Uterus (tissue), 4 donors: ENCODE measurements around the gene SH3PXD2A. TPM values are rescaled to one million over a fixed set of nuclear protein-coding genes. Genes with fewer than 3 reads are reported as not detected.

Source experiments
- DNase-seq, 2 donors: peaks; one replicate each; pipeline ENCODE4 v3.0.0-alpha.2; 2019 to 2020
- H3K27ac ChIP-seq, 2 donors: fragments of 200-600 bp; sonication (generic); 1 replicate in 1 of 2; 2 replicates in 1 of 2; pipeline ENCODE4 v1.5.1; 2016 to 2018
- H3K27me3 ChIP-seq, 2 donors: fragments of 200-600 bp; sonication (generic); one replicate each; pipeline ENCODE4 v1.5.1; 2018 to 2019; ENCODE audit warnings: control low read depth in 1 of 2
- H3K36me3 ChIP-seq, 2 donors: fragments of 200-600 bp; sonication (generic); one replicate each; pipeline ENCODE4 v1.5.1; 2019; ENCODE audit warnings: control low read depth in 1 of 2
- H3K4me1 ChIP-seq, 2 donors: fragments of 200-600 bp; sonication (generic); one replicate each; pipeline ENCODE4 v1.5.1; 2018 to 2019; ENCODE audit warnings: control low read depth in 1 of 2
- H3K4me3 ChIP-seq, 2 donors: fragments of 200-600 bp; sonication (generic); 1 replicate in 1 of 2; 2 replicates in 1 of 2; pipeline ENCODE4 v1.5.1; 2018 to 2019; ENCODE audit warnings: mild to moderate bottlenecking in 1 of 2
- H3K9me3 ChIP-seq, 2 donors: fragments of 200-600 bp; sonication (generic); one replicate each; pipeline ENCODE4 v1.5.1; 2019; ENCODE audit warnings: control low read depth in 1 of 2
- CTCF ChIP-seq, 4 experiments: fragments of 200-600 bp in 2 of 4; fragments of 450-650 bp in 2 of 4; sonication (generic) in 2 of 4; IDR thresholded peaks; one replicate each; pipeline ENCODE4 v1.5.1; 2016 to 2019; ENCODE audit warnings: antibody characterized with exemption in 4 of 4, mild to moderate bottlenecking in 2 of 4, moderate library complexity in 1 of 4
- POLR2A ChIP-seq, 2 donors: fragments of 450-650 bp; IDR thresholded peaks; one replicate each; pipeline ENCODE4 v1.6.1; 2016; ENCODE audit warnings: antibody characterized with exemption in 2 of 2, mild to moderate bottlenecking in 1 of 2, moderate library complexity in 1 of 2
- intact Hi-C: fragments of 100-400 bp; cut with DNase I; formaldehyde crosslinking; loops from one replicate; pipeline ENCODE4 v1.15.1; 2023; ENCODE audit warnings: low total_unique reads
- total RNA-seq, 4 donors: library from RNA; depleted of rRNA in 3 of 4; stranded (reverse); fragments of >200 nt in 3 of 4; gene quantifications; one replicate each; pipeline versions ENCODE4 v1.1.0 to v1.2.4, GENCODE V29; 2014 to 2023
- donor health status: DM: yes; HTN: yes; CAD: no.

SH3PXD2A gene
- total RNA-seq, 4 donors from 2014 or later, result 12.6 to 117 (median 46.6) TPM

GRCh38 chr10:103795634-103796270 is 59.6 kb downstream of the SH3PXD2A start:
- Histone ChIP-seq H3K9me3 (no peaks in the 10 kb centered on the region), H3K4me3 (no peak overlapping the region), H3K27me3 (no peaks in the 10 kb centered on the region), H3K36me3 (no peaks in the 10 kb centered on the region), H3K4me1 (no peaks in the 10 kb centered on the region), H3K27ac (no peak overlapping the region)
- no peak for TF ChIP-seq CTCF (IDR thresholded peaks at IDR 0.05)
- no peak for TF ChIP-seq POLR2A (IDR thresholded peaks at IDR 0.05)
- intact Hi-C loops, result no loop called here
- DNase-seq, result peak; percentile 43 to 57

- Histone ChIP-seq H3K27ac (no peak overlapping the region), H3K9me3 (no peaks in the 10 kb centered on the region), H3K4me3 (no peak overlapping the region), H3K27me3 (no peaks in the 10 kb centered on the region), H3K4me1 (no peaks in the 10 kb centered on the region), H3K36me3 (no peaks in the 10 kb centered on the region)
- intact Hi-C loops, result no loop called here
- DNase-seq, result no peak
- TF ChIP-seq POLR2A (IDR thresholded peaks at IDR 0.05), result no peak
- TF ChIP-seq CTCF (IDR thresholded peaks at IDR 0.05), result no peak
Observed at GRCh38 chr10:103794996-103795395, 60.4 kb downstream of the SH3PXD2A start.

DNA sequence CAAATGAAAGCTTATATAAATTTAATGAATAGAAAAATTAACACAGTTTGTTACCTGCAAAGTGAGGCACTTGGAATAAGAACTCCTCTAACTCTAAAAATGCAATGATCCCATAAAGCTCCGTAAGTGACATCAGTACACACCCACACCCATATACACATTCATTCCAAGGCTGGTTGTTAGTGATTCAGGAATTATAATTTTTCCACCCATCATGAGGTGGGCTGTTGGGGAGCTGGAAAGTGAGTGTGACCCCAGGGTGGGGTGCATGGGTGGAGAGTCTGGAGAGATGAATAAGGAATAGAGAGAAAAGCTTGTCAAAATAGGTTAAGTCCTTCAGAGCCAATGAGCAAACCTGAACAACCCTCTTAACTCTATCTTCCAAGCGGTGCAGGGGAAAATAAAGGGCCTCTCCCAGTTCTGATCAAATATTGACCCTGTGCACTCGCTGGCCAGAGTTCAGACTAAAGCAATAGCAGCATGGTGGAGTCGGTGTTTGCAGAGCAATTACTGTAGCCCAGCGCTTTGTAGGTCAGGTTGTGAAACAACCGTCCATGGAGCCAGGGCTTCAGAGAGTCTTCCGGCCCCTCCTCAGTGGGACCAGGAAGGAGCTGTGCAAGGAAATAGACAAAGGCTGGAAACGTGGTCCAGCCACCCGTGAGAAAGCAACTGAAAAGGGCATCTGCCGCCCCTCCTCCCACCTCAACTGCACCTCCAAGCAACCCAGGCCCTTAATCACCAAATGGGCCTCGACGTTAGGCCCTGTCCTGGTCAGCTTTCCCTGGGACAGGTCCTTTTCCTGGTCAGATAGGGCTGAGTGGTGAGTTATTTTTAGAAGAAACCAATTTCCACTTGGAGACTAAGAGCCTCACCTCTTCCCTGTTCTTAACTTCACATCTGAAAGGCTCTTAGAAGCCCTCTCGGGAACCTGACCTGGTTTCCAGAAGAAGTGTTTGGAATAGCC is 61.2 kb downstream of the SH3PXD2A start:
- Histone ChIP-seq H3K4me3 (no peak overlapping the region), H3K36me3 (no peaks in the 10 kb centered on the region), H3K27me3 (no peaks in the 10 kb centered on the region), H3K27ac (no peak overlapping the region), H3K4me1 (no peaks in the 10 kb centered on the region), H3K9me3 (no peaks in the 10 kb centered on the region)
- intact Hi-C loops, result no loop called here
- TF ChIP-seq CTCF (IDR thresholded peaks at IDR 0.05) (no peak), POLR2A (IDR thresholded peaks at IDR 0.05) (no peak)
- DNase-seq, result peak; percentile 40 to 59

DNA sequence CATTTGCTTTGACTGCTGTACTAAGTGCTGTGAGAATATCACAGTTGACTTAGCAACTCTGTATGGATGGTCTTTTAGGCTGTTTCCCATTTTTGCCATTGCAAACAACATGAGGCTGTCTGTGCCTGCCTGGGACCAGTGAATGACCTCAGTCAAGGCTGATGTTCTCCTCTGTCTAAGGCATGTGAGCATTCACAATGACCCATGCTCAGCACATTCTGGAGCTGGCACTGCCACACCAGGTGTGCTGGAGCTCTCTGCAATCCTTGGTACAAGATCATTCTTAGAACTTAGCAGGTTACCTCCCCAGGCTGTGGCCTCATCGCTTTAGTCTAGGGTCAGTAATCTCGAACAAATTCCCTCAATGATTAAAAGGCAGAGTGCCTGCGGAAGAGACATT is 61.9 kb downstream of the SH3PXD2A start:
- intact Hi-C loops, result no loop called here
- Histone ChIP-seq H3K27ac (no peak overlapping the region), H3K4me1 (no peaks in the 10 kb centered on the region)

DNA sequence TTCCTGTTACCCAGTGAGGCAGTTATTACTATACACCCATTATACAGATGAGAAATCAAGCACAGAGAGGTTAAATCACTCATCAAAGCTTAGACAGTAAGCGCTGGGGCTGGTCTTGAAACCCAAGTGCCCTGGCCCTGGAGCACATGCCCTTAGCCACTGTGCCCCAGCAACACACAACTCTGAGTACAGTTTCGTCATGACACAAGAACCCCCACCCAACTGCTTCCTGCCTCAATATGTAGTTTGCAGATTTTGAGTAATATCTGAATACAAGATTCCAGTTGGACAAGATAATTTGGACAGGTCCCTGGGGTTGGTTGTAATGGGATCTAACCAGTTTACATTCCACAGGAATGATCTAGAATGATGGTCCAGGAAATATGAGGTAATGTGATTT is 62.8 kb downstream of the SH3PXD2A start:
- TF ChIP-seq CTCF (IDR thresholded peaks at IDR 0.05) (no peak), POLR2A (IDR thresholded peaks at IDR 0.05) (no peak)
- no peaks in the 10 kb centered on the region for H3K27me3 ChIP-seq
- no peak for DNase-seq
- intact Hi-C loops, result no loop called here
- H3K36me3 ChIP-seq, result no peaks in the 10 kb centered on the region
- no peak overlapping the region for H3K27ac ChIP-seq
- H3K4me3 ChIP-seq, result no peak overlapping the region
- H3K9me3 ChIP-seq, result no peaks in the 10 kb centered on the region
- no peaks in the 10 kb centered on the region for H3K4me1 ChIP-seq

More for the DNA sequence above, 61.9 kb downstream of the SH3PXD2A start:
- no peak for DNase-seq
- H3K9me3 ChIP-seq, result no peaks in the 10 kb centered on the region
- no peaks in the 10 kb centered on the region for H3K27me3 ChIP-seq
- TF ChIP-seq POLR2A (IDR thresholded peaks at IDR 0.05), result no peak
- no peak overlapping the region for H3K4me3 ChIP-seq
- no peaks in the 10 kb centered on the region for H3K36me3 ChIP-seq
